Measurements from ENCODE around the gene DUOXA1.
"Not testable (repeated sequence)": the region's sequence is repeated elsewhere in the genome, so short reads cannot be mapped to it uniquely, and the experiment has no call there.

DUOXA1 gene

GRCh38 chr15:45112143-45112590 lies 17.5 kb downstream of the DUOXA1 start:
- no peak for DNase-seq

- DNase-seq, result no peak
These were observed 18.1 kb downstream of the DUOXA1 start for GRCh38 chr15:45111390-45112142.

GRCh38 chr15:45110256-45110820 lies 19.3 kb downstream of the DUOXA1 start:
- no peak for DNase-seq

GRCh38 chr15:45107941-45108630 lies 21.6 kb downstream of the DUOXA1 start:
- no peak for DNase-seq

- no peak for DNase-seq
These were observed 23.5 kb downstream of the DUOXA1 start for GRCh38 chr15:45106002-45106790.

GRCh38 chr15:45105586-45105985 lies 24.1 kb downstream of the DUOXA1 start:
- no peak for DNase-seq

- not testable (repeated sequence) for DNase-seq
These were observed 25.5 kb downstream of the DUOXA1 start for GRCh38 chr15:45104170-45104569.

GRCh38 chr15:45102226-45102625 lies 27.5 kb downstream of the DUOXA1 start:
- DNase-seq, result no peak

GRCh38 chr15:45101749-45102148 lies 27.9 kb downstream of the DUOXA1 start:
- DNase-seq, result no peak

- DNase-seq, result no peak
These were observed 28.6 kb downstream of the DUOXA1 start for GRCh38 chr15:45100884-45101625.

GRCh38 chr15:45099549-45100165 lies 30.0 kb downstream of the DUOXA1 start:
- no peak for DNase-seq

- no peak for DNase-seq
These were observed 32.2 kb downstream of the DUOXA1 start for GRCh38 chr15:45097466-45097865.

GRCh38 chr15:45095661-45096060 lies 34.0 kb downstream of the DUOXA1 start:
- DNase-seq, result no peak

- DNase-seq, result no peak
These were observed 35.3 kb downstream of the DUOXA1 start for GRCh38 chr15:45094358-45094730.

GRCh38 chr15:45093622-45094357 lies 35.9 kb downstream of the DUOXA1 start:
- DNase-seq, result no peak

GRCh38 chr15:45093013-45093412 lies 36.7 kb downstream of the DUOXA1 start:
- no peak for DNase-seq

- DNase-seq, result no peak
These were observed 38.1 kb downstream of the DUOXA1 start for GRCh38 chr15:45091576-45091975.

GRCh38 chr15:45091161-45091560 lies 38.5 kb downstream of the DUOXA1 start:
- no peak for DNase-seq

- no peak for DNase-seq
These were observed 39.8 kb downstream of the DUOXA1 start for GRCh38 chr15:45089712-45090373.

Measured in inflammatory macrophage (primary cell).